Left ventricle myocardium superior (tissue), 1 donor: ENCODE data around the gene ABLIM1. TPM values are rescaled to one million over a fixed set of nuclear protein-coding genes. Genes with fewer than 3 reads are reported as not detected.

ENCODE experiments used
- ATAC-seq: fragments of 200-7000 bp; cut with Tn5 transposase; one replicate; pipeline ENCODE4 v1.9.1; 2020; ENCODE audit warnings: mild to moderate bottlenecking, moderate library complexity
- DNase-seq: peaks from one replicate; pipeline ENCODE4 v3.0.0-alpha.2; 2020
- intact Hi-C: fragments of 100-400 bp; cut with micrococcal nuclease; formaldehyde crosslinking; loops from one replicate; pipeline ENCODE4 v1.11.0; 2022
- total RNA-seq: library from RNA; stranded (reverse); fragmentation: NEBNext Ultra II Directional; extraction: Animal tissue kit (Norgen Biotek cat#: 25700); gene quantifications from one replicate; pipeline ENCODE4 v1.2.1, GENCODE V29; 2021
- donor health status: DM: no; HTN: yes; CAD: no; lungs with severe emphysema.

Gene ABLIM1
- total RNA-seq, 1 donor from 2014 or later, result 808 TPM

- intact Hi-C loops, result no loop called here
- DNase-seq, result no peak
- peak; percentile 40 for ATAC-seq
Observed at GRCh38 chr10:114427124-114427852, 230.8 kb downstream of the ABLIM1 start.

GRCh38 chr10:114426476-114426875 is 231.6 kb downstream of the ABLIM1 start:
- intact Hi-C loops, result no loop called here
- ATAC-seq, result no peak

GRCh38 chr10:114420811-114421485 is 237.1 kb downstream of the ABLIM1 start:
- intact Hi-C loops, result no loop called here
- no peak for DNase-seq
- no peak for ATAC-seq

More at GRCh38 chr10:114426476-114426875, 231.6 kb downstream of the ABLIM1 start:
- DNase-seq, result no peak

- no peak for DNase-seq
- intact Hi-C loops, result no loop called here
Observed at GRCh38 chr10:114418109-114418508, 240.0 kb downstream of the ABLIM1 start.

GRCh38 chr10:114412907-114413797 is 244.9 kb downstream of the ABLIM1 start:
- intact Hi-C loops, result no loop called here
- peak; percentile 97 for ATAC-seq
- peak; percentile 69 for DNase-seq

More at GRCh38 chr10:114418109-114418508, 240.0 kb downstream of the ABLIM1 start:
- no peak for ATAC-seq

GRCh38 chr10:114408968-114409444 is 249.1 kb downstream of the ABLIM1 start:
- no peak for ATAC-seq
- DNase-seq, result no peak
- intact Hi-C loops, result no loop called here

- intact Hi-C loops, result no loop called here
- ATAC-seq, result no peak
- DNase-seq, result no peak
Observed at GRCh38 chr10:114408112-114408967, 249.7 kb downstream of the ABLIM1 start.

GRCh38 chr10:114406455-114406854 is 251.6 kb downstream of the ABLIM1 start:
- DNase-seq, result no peak
- ATAC-seq, result no peak
- intact Hi-C loops, result no loop called here

GRCh38 chr10:114405011-114405350 is 253.1 kb downstream of the ABLIM1 start:
- intact Hi-C loops, result no loop called here
- ATAC-seq, result no peak

GRCh38 chr10:114404171-114405010 is 253.7 kb downstream of the ABLIM1 start, which contains the start of gene AFAP1L2:
AFAP1L2 (minus strand) TSS chr10:114404502; CDS start chr10:114404455, 47 bp downstream.
- intact Hi-C loops, result no loop called here
- ATAC-seq (peak; percentile 87), DNase-seq (peak; percentile 73)

More at GRCh38 chr10:114405011-114405350, 253.1 kb downstream of the ABLIM1 start:
- no peak for DNase-seq

GRCh38 chr10:114403541-114404161 is 254.4 kb downstream of the ABLIM1 start:
- DNase-seq (peak; percentile 66), ATAC-seq (peak; percentile 71)
- intact Hi-C loops, result no loop called here

GRCh38 chr10:114402871-114403540 is 255.1 kb downstream of the ABLIM1 start:
- ATAC-seq, result peak; percentile 1
- intact Hi-C loops, result no loop called here

GRCh38 chr10:114402233-114402632 is 255.8 kb downstream of the ABLIM1 start:
- intact Hi-C loops, result no loop called here

More at GRCh38 chr10:114402871-114403540, 255.1 kb downstream of the ABLIM1 start:
- no peak for DNase-seq

GRCh38 chr10:114401195-114401791 is 256.8 kb downstream of the ABLIM1 start:
- ATAC-seq (peak; percentile 71), DNase-seq (peak; percentile 79)
- intact Hi-C loops, result no loop called here

More at GRCh38 chr10:114402233-114402632, 255.8 kb downstream of the ABLIM1 start:
- ATAC-seq (no peak), DNase-seq (no peak)

GRCh38 chr10:114400091-114400490 is 258.0 kb downstream of the ABLIM1 start:
- ATAC-seq (no peak), DNase-seq (no peak)
- intact Hi-C loops, result no loop called here

GRCh38 chr10:114399576-114399975 is 258.5 kb downstream of the ABLIM1 start:
- ATAC-seq (no peak), DNase-seq (no peak)
- intact Hi-C loops, result no loop called here
